ENCODE data around the gene PLN.

Gene PLN

GRCh38 chr6:118580585-118581419 is 32.7 kb downstream of the PLN start:
- peak; percentile 9 to 60 for DNase-seq

DNA sequence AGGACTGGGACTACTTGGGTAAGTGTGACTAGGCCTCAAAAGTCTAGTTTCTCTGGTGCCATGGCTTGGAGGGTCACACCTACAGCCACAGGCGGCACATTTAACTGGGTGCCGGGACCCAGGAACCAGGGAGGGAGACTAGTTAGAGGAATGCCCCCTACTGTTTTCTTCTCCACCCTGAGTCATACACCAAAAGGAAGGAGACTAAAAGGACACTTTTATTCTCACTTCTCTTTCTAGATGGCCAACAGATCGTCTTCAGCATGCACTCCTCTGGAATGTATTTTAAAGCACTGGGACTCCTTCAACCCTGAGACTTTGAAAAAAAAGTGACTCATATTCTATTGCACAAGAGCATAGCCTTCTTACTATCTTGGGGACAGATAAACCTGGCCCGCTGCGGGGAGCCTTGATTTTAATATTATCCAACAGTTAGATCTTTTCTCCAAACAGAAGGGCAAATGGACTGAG is 33.4 kb downstream of the PLN start:
- DNase-seq = peak in 1 of 2 donors; percentile 5

GRCh38 chr6:118584911-118585310 is 36.8 kb downstream of the PLN start:
- DNase-seq = no peak

DNA sequence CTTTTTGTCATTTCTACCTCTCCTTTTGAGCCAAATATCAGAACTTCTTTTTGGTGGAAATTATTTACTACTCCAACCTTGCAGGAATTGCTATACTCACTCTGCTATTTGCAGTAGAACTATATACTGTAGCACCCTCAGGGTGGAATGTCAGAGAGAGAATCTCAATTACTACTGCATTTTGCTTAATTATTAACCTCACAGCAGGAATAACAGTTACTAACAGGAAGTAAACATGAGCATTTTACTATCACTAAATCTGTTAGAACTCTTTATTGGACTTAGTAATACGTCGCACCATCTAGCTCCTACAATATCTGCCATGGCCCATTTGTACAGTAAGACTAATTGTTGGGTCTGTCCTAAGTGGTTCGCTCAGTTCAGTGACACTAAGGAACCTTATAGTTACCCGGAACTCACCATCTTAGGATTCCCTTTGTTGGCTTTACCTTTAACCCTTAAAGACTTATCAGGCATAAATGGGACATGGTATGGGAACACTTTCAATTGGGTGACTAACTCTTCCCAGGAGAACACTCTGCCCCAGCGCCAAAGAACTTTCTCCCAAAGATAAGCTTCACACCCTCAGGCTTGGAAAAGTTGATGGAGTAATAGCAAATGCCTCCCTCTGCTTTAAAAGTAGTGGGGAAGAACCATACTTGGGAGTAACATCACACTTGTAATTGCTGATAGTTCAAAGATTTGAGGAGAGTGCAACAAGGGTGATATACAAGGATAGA is 38.8 kb downstream of the PLN start:
- DNase-seq = no peak

DNA sequence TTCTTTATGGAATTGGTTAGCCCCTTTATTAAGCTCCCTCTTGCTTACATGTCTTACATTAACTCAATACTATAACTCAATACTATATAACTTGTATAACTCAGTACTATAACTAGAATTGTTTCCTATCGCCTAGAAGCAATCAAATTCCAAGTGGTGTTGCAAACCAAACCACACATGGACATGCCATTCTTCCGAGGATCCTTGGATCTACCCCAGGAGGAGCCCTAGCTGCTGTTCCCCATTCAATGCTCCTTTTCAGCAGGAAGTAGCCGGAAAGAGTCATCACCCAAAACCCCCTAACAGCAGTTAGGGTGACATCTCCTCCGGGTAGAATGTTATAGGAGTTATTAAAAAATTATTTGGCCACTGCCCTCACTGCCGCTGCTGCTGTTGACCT is 40.5 kb downstream of the PLN start:
- DNase-seq = no peak

GRCh38 chr6:118589186-118589585 is 41.1 kb downstream of the PLN start:
- no peak for DNase-seq

DNA sequence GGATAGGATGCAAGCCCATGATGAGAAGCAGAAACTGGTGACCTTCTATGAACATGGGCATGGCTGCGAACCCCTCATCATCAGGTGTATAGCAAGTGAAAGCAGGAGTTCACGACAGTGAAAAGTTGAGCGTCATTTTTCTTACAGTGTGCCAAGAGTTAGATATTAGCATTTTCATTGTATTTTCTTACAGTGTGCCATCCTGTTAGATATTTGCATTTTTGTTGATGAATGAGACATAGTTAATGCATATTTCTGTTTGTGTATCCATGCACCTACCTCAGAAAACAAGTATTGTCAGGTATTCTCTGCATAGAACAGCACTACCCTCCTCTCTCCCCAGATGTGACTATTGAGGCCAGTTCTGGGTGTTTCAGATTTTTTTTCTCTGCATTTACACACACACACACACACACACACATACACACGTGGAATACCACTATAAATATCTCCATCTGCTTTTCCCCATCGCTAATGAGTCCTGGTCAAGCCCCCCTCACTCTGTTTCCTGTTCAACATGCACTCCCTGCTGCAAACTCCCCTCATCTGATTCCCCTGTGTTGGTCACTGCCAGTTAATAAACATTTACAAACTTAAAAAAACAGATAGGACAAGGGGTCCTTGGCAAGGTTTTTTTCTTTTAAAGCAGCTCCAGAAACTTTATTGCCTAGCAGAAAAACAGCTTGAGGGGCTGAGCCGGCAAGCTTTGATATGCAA is 41.7 kb downstream of the PLN start:
- DNase-seq = no peak

GRCh38 chr6:118591897-118592296 is 43.8 kb downstream of the PLN start:
- DNase-seq = no peak

- no peak for DNase-seq
Observed at GRCh38 chr6:118594877-118595276, 46.8 kb downstream of the PLN start.

DNA sequence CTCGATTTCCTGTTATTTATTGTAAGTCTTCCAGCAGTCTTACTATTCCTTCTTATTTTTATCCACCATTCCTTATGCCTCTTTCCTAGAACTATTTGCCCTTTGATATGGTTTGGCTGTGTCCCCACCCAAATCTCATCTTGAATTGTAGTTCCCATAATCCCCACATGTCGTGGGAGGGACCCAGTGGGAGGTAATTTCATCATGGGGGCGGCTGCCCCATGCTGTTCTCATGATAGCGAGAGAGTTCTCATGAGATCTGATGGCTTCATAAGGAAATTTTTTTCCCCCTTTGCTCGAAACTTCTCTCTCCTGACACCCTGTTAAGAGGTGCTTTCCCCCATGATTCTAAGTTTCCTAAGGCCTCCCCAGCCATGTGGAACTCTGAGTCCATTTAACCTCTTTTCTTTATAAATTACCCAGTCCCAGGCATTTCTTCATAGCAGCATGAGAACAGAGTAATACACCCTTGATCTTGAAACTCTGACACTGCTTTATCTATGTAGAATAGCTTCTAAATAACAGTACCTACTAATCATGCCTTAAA is 48.8 kb downstream of the PLN start:
- no peak for DNase-seq

DNA sequence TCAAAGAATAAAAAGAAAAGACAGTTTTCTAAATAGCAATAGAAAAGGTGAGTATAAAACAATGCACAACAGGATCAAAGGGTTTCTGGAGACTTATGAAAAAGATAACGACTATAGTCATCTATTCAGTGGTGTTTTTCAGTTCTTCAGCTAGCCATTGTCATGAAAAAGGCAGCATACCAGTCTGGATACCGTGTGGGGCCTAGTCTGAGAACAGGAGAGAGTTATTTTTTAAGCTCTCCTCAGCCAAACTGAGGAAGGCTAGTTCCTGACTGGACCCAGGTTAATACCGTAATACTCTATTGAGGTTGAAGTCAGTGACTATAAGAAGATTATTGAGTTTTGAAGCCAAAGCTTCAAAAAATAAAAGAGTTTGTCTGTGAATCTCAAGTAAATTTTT is 49.5 kb downstream of the PLN start:
- no peak for DNase-seq

- DNase-seq = no peak
Observed at GRCh38 chr6:118598324-118598723, 50.2 kb downstream of the PLN start.

DNA sequence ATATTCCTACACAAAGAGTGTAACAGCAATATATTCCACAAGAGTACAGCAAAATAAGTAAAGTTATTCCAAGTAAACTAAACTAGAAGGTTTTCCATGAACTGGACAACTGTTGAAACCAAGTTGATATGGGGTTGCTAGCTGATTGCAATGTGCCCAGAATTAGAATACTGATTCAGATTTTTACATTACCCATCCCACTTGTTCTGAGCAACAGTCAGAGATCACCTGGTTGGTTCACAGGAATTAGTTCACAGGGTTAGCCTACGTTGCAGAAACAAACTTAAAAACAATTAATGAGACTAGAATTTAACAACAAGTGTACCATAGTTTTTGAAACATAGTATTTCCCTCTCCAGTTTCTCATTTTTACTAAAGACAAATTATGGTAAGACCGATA is 54.2 kb downstream of the PLN start:
- no peak for DNase-seq

- no peak for DNase-seq
Observed at GRCh38 chr6:118603372-118603771, 55.3 kb downstream of the PLN start.

DNA sequence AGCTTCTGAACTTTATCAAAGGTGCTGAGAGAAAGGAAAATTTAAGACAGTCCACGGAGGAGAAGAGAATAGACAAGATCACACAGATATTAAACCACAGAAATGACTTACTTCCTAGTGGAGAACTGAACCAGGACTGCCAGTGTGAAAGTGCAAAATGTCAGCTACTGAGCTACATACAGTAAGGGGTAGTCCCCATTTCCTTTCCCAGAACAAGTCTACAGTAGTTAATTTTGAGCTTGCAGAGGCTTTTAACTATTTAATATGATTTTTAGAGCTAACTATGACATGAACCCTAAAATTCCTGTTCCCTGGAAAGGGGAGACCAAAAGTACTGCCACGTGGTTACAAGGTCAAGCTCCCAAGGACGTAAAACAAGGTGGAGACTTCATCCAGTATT is 58.2 kb downstream of the PLN start:
- no peak for DNase-seq

DNA sequence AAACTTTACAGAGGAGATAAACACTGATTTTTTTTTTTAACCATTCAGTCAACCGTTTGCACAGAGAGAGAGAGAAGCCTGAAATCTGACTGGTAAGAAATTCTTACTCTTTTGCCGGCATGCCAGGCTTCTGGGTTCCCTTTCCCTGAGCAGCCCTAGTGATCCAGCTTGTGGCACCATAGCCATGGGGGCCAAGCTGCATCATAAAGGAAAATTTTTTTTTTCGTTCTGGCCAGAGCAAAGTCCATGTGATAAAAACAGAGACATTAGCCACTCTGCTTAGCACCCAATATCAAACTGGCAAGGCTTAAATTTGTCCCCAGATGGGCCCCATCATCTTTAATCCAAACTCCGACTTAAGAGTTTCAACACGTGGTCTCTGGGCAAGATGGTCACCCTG is 58.8 kb downstream of the PLN start:
- no peak for DNase-seq
